H1 (cell line): ENCODE measurements around the gene MELK. TPM values are rescaled to one million over a fixed set of nuclear protein-coding genes. Genes with fewer than 3 reads are reported as not detected.

ENCODE experiments used
- CTCF ChIA-PET: fragments of 300-600 bp; sonication (Branson Sonifier 250); formaldehyde crosslinking; loops from one replicate; lab custom pipeline; 2021; ENCODE audit not compliant: partially characterized antibody; lab: Charles Lee
- POLR2A ChIA-PET: fragments of 300-600 bp; sonication (Branson Sonifier 250); formaldehyde crosslinking; loops from one replicate; lab custom pipeline; 2021; ENCODE audit warnings: inconsistent platforms; ENCODE audit not compliant: partially characterized antibody; lab: Charles Lee
- DNase-seq, 2 experiments: peaks; one replicate each; pipeline versions ENCODE4 v3.0.0 to v3.0.0-alpha.2; 2010 to 2022; ENCODE audit warnings: low spot score in 2 of 2, low read depth in 1 of 2, mixed read lengths in 1 of 2
- FAIRE-seq: peaks from 2 replicates; lab custom pipeline; 2011; peaks lifted over from hg19 to GRCh38; lab: Jason Lieb, UNC
- H2AFZ ChIP-seq: 2 replicates; pipeline ENCODE4 v1.8.1; 2012; ENCODE audit warnings: low read length, inconsistent platforms
- H2AK5ac ChIP-seq: 2 replicates; pipeline ENCODE4 v1.6.1; 2013; ENCODE audit warnings: low read depth, low read length
- H2BK120ac ChIP-seq: replicated peaks from 2 replicates; pipeline ENCODE3; 2013; ENCODE audit warnings: low read depth, low read length, inconsistent platforms
- H2BK12ac ChIP-seq: 2 replicates; pipeline ENCODE4 v1.6.1; 2013; ENCODE audit warnings: low read depth, low read length
- H2BK15ac ChIP-seq: 2 replicates; pipeline ENCODE4 v1.6.1; 2013; ENCODE audit warnings: low read length
- H2BK20ac ChIP-seq: 2 replicates; pipeline ENCODE4 v1.6.1; 2013; ENCODE audit warnings: low read length
- H2BK5ac ChIP-seq: 2 replicates; pipeline ENCODE4 v1.6.1; 2013; ENCODE audit warnings: low read depth, low read length
- H3K14ac ChIP-seq: 2 replicates; pipeline ENCODE4 v1.6.1; 2013; ENCODE audit warnings: inconsistent platforms; ENCODE audit not compliant: insufficient read length
- H3K18ac ChIP-seq: 2 replicates; pipeline ENCODE4 v1.6.1; 2013; ENCODE audit warnings: low read length; ENCODE audit errors: extremely low read depth
- H3K23ac ChIP-seq: 2 replicates; pipeline ENCODE4 v1.6.1; 2013; ENCODE audit warnings: inconsistent platforms; ENCODE audit not compliant: insufficient read length
- H3K23me2 ChIP-seq: 2 replicates; pipeline ENCODE4 v1.6.1; 2013; ENCODE audit warnings: low read depth, low read length
- H3K27ac ChIP-seq: 2 replicates; pipeline ENCODE4 v1.6.1; 2011; ENCODE audit warnings: low read depth, low read length, inconsistent platforms
- H3K27me3 ChIP-seq, 4 experiments: replicated peaks in 1 of 4; 1 replicate in 1 of 4; 2 replicates in 3 of 4; pipeline versions ENCODE4 v1.6.1 to v1.8.1; 2011 to 2013; ENCODE audit warnings: low read length in 3 of 4, mild to moderate bottlenecking in 3 of 4, inconsistent platforms in 2 of 4, mixed read lengths in 2 of 4, moderate library complexity in 1 of 4; ENCODE audit not compliant: control insufficient read depth in 3 of 4, insufficient read depth in 3 of 4; ENCODE audit errors: extremely low read depth in 1 of 4
- H3K36me3 ChIP-seq, 4 experiments: 2 replicates each; pipeline versions ENCODE4 v1.6.1 to v1.8.1; 2011 to 2013; ENCODE audit warnings: mild to moderate bottlenecking in 4 of 4, low read length in 3 of 4, moderate library complexity in 2 of 4, control low read depth in 1 of 4, inconsistent platforms in 1 of 4; ENCODE audit not compliant: insufficient read depth in 4 of 4, control insufficient read depth in 2 of 4
- H3K4ac ChIP-seq: replicated peaks from 2 replicates; pipeline ENCODE3; 2013; ENCODE audit warnings: low read length, low read depth, mixed read lengths, inconsistent platforms; ENCODE audit not compliant: insufficient read length
- H3K4me1 ChIP-seq, 4 experiments: replicated peaks in 1 of 4; 1 replicate in 1 of 4; 2 replicates in 3 of 4; pipeline versions ENCODE4 v1.6.1 to v1.8.1; 2011 to 2013; ENCODE audit warnings: low read length in 3 of 4, inconsistent platforms in 2 of 4, mixed read lengths in 1 of 4; ENCODE audit not compliant: insufficient read depth in 4 of 4, control insufficient read depth in 3 of 4
- H3K4me2 ChIP-seq, 2 experiments: 2 replicates each; pipeline versions ENCODE4 v1.6.1 to v1.8.1; 2011 to 2013; ENCODE audit warnings: low read depth in 2 of 2, low read length in 2 of 2, control low read depth in 1 of 2, inconsistent platforms in 1 of 2, mild to moderate bottlenecking in 1 of 2; ENCODE audit not compliant: insufficient read depth in 1 of 2
- H3K4me3 ChIP-seq, 4 experiments: fragments of 200-600, 300-600 bp in 1 of 4; sonication (generic), shearing (Covaris generic), sonication (Bioruptor Twin) in 1 of 4; 2 replicates each; pipeline versions ENCODE4 v1.5.1 to v1.8.1; 2011 to 2016; ENCODE audit warnings: low read length in 4 of 4, low read depth in 3 of 4, control low read depth in 2 of 4, inconsistent platforms in 2 of 4, mild to moderate bottlenecking in 2 of 4, mixed read lengths in 1 of 4, moderate library complexity in 1 of 4; ENCODE audit not compliant: insufficient read depth in 2 of 4; ENCODE audit errors: extremely low read depth in 1 of 4
- H3K56ac ChIP-seq: replicated peaks from 2 replicates; pipeline ENCODE3; 2013; ENCODE audit warnings: low read depth, mild to moderate bottlenecking, mixed read lengths, low read length, inconsistent platforms; ENCODE audit not compliant: insufficient read length
- H3K79me1 ChIP-seq: 2 replicates; pipeline ENCODE4 v1.6.1; 2013; ENCODE audit warnings: low read depth, low read length, control low read depth
- H3K79me2 ChIP-seq, 2 experiments: 2 replicates each; pipeline versions ENCODE4 v1.6.1 to v1.8.1; 2012 to 2013; ENCODE audit warnings: low read length in 2 of 2, mild to moderate bottlenecking in 2 of 2, inconsistent platforms in 1 of 2; ENCODE audit not compliant: insufficient read depth in 2 of 2, control insufficient read depth in 1 of 2
- H3K9ac ChIP-seq, 4 experiments: replicated peaks in 1 of 4; 1 replicate in 1 of 4; 2 replicates in 3 of 4; pipeline versions ENCODE4 v1.6.1 to v1.8.1; 2011 to 2013; ENCODE audit warnings: low read depth in 3 of 4, low read length in 3 of 4, control low read depth in 2 of 4, mild to moderate bottlenecking in 2 of 4, moderate library complexity in 2 of 4, inconsistent platforms in 1 of 4; ENCODE audit errors: extremely low read depth in 1 of 4
- H3K9me3 ChIP-seq, 2 experiments: 2 replicates each; pipeline versions ENCODE4 v1.6.1 to v1.8.1; 2012 to 2013; ENCODE audit warnings: mild to moderate bottlenecking in 2 of 2, moderate library complexity in 2 of 2, control low read depth in 1 of 2, inconsistent platforms in 1 of 2, low read depth in 1 of 2, low read length in 1 of 2, mixed read lengths in 1 of 2; ENCODE audit not compliant: insufficient read depth in 2 of 2
- H4K20me1 ChIP-seq, 2 experiments: replicated peaks in 1 of 2; 2 replicates each; pipeline versions ENCODE3 to v1.8.1; 2011 to 2013; ENCODE audit warnings: inconsistent platforms in 2 of 2, low read length in 2 of 2, mild to moderate bottlenecking in 1 of 2; ENCODE audit not compliant: insufficient read depth in 2 of 2, control insufficient read depth in 1 of 2
- H4K5ac ChIP-seq: 2 replicates; pipeline ENCODE4 v1.6.1; 2013; ENCODE audit warnings: low read length, low read depth, mixed read lengths, inconsistent platforms; ENCODE audit not compliant: insufficient read length
- H4K8ac ChIP-seq: 2 replicates; pipeline ENCODE4 v1.8.0; 2013; ENCODE audit warnings: mild to moderate bottlenecking, moderate library complexity, low read length, inconsistent platforms; ENCODE audit not compliant: insufficient read depth; ENCODE audit errors: extremely low read depth
- H4K91ac ChIP-seq: replicated peaks from 2 replicates; pipeline ENCODE3; 2013; ENCODE audit warnings: low read length, mixed read lengths, inconsistent platforms; ENCODE audit not compliant: insufficient read length
- KDM5A ChIP-seq: fragments of 200-600 bp; IDR thresholded peaks from 2 replicates; pipeline ENCODE4 v1.7.1; 2012; ENCODE audit warnings: mild to moderate bottlenecking, low read length, inconsistent platforms, mixed read lengths
- RAD21 ChIP-seq, 2 experiments: IDR thresholded peaks in 1 of 2; conservative IDR thresholded peaks in 1 of 2; 2 replicates each; pipeline ENCODE4 v1.6.1; 2011; ENCODE audit warnings: low read depth in 2 of 2, low read length in 2 of 2, improper control_type of control experiment in 1 of 2, inconsistent platforms in 1 of 2, mild to moderate bottlenecking in 1 of 2, moderate library complexity in 1 of 2
- SAP30 ChIP-seq: fragments of 300-600 bp; sonication (generic); IDR thresholded peaks from 2 replicates; pipeline ENCODE4 v1.7.1; 2012; ENCODE audit warnings: low read length, moderate library complexity, mild to moderate bottlenecking, inconsistent platforms; ENCODE audit not compliant: insufficient read depth, insufficient replicate concordance
- TAF7 ChIP-seq: optimal IDR thresholded peaks from 2 replicates; pipeline ENCODE3; 2011; ENCODE audit warnings: low read depth, mild to moderate bottlenecking, inconsistent platforms, low read length, moderate library complexity, borderline replicate concordance
- TBP ChIP-seq: IDR thresholded peaks from 2 replicates; pipeline ENCODE4 v1.6.1; 2011; ENCODE audit warnings: low read depth, low read length, improper control_type of control experiment
- YY1 ChIP-seq: IDR thresholded peaks from 2 replicates; pipeline ENCODE4 v1.6.1; 2011; ENCODE audit warnings: low read depth, mild to moderate bottlenecking, low read length
- WGBS, 2 experiments: shearing (Covaris generic) in 1 of 2; methylation state at CpG; one replicate each; pipeline versions ENCODE4 v1.1.6 to v1.1.7; 2013 to 2015; ENCODE audit warnings: low lambda C conversion rate in 2 of 2, mixed read lengths in 2 of 2, inconsistent platforms in 1 of 2, low coverage in 1 of 2, missing lambda C conversion rate in 1 of 2; ENCODE audit not compliant: insufficient replicate concordance in 2 of 2, insufficient coverage in 1 of 2, insufficient read length in 1 of 2; ENCODE audit errors: extremely low coverage in 1 of 2, missing lambda C conversion rate in 1 of 2; 5-methylcytosine and 5-hydroxymethylcytosine counted together
- polyA plus RNA-seq, 7 experiments: library from polyadenylated mRNA; depleted of rRNA in 3 of 7; stranded (reverse) in 5 of 7; unstranded in 2 of 7; fragments of >200 nt in 5 of 7; fragments of 200-250 nt in 2 of 7; gene quantifications; 1 replicate in 5 of 7; 2 replicates in 1 of 7; 4 replicates in 1 of 7; pipeline versions ENCODE4 v1.2.1 to v1.2.3, GENCODE V29; 2011 to 2013; ENCODE audit warnings: missing spikeins in 2 of 7, mixed read lengths in 2 of 7
- total RNA-seq: library from RNA; stranded (reverse); fragmentation: NEBNext Ultra II Directional; extraction: Animal tissue kit (Norgen Biotek cat#: 25700); gene quantifications from 2 replicates; pipeline ENCODE4 v1.2.1, GENCODE V29; 2021
- TF ChIP-seq, protein P1 (sequence below): IDR thresholded peaks from 2 replicates; pipeline ENCODE4 v1.6.1; 2011; ENCODE audit warnings: low read depth, mild to moderate bottlenecking, low read length; ENCODE audit not compliant: insufficient read depth
- TF ChIP-seq, protein P2 (sequence below): IDR thresholded peaks from 2 replicates; pipeline ENCODE4 v1.6.1; 2012; ENCODE audit warnings: inconsistent platforms
- TF ChIP-seq, protein P3 (sequence below): IDR thresholded peaks from 2 replicates; pipeline ENCODE4 v1.6.1; 2012; ENCODE audit warnings: inconsistent platforms

Gene MELK
- total and polyA plus RNA-seq, 2 of the 8 experiments (the other 6 are each of a cell fraction or from before 2014, with no cell fraction given) = 26.2 to 53.1 TPM

DNA sequence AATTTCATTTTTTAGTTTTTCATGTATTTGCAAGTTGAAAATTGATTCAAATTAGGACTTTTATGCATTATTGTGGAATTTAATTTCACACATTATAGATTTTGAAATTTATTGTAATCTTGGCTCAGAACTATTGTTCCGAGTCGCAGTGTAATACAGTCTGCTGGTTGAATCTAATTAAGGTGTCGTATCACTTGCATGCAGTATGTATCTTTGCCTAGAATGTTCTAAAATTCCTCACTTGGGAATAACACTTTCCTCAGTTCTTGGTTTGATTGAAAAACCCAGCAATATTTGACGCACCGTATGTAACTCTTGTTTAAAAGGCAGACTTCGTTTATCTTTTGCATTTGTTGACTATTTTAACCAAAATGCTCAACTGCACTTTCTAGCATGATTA is 49.4 kb downstream of the MELK start:
- Histone ChIP-seq H3K4ac (no peak overlapping the region), H4K20me1 (peaks cover 0 to 2% of the 10 kb centered on the region in 2 experiments), H3K18ac (no peak overlapping the region), H3K14ac (no peak overlapping the region), H3K79me1 (no peaks in the 10 kb centered on the region; the same call in 1 of the 2 replicates), H4K91ac (no peak overlapping the region), H2AFZ (no peak overlapping the region), H3K4me3 (no peak overlapping the region), H3K23ac (no peak overlapping the region), H2BK15ac (no peak overlapping the region), H3K27me3 (no peaks in the 10 kb centered on the region), H3K9ac (no peak overlapping the region), H3K56ac (no peak overlapping the region), H3K4me1 (no peaks in the 10 kb centered on the region), H3K79me2 (no peaks in the 10 kb centered on the region), H4K8ac (no peak overlapping the region), H2BK5ac (no peak overlapping the region), H3K4me2 (no peak overlapping the region), H2BK12ac (no peak overlapping the region), H3K27ac (no peak overlapping the region), H2AK5ac (no peak overlapping the region), H2BK20ac (no peak overlapping the region), H3K9me3 (no peaks in the 10 kb centered on the region), H4K5ac (no peak overlapping the region), H3K36me3 (peaks cover 0 to 8% (median under 1%) of the 10 kb centered on the region in 4 experiments; a peak in 3 of 8 replicates), H3K23me2 (no peaks in the 10 kb centered on the region), H2BK120ac (no peak overlapping the region)
- DNase-seq = no peak
- CTCF ChIA-PET = no interaction called here
- 97% methylated on average over 6 of the region's 6 CpGs; no CpG with 5 or more reads in 1 of the 2 experiments for WGBS, 2 experiments
- POLR2A ChIA-PET = interaction anchor here (1.0 kb wide), 1 partner anchor 104 kb away, joined by 3 read pairs; no protein-coding TSS in a partner anchor
- TF ChIP-seq TAF7 (no peak), SAP30 (no peak), RAD21 (IDR thresholded peaks at IDR 0.05 in 1 of 2, conservative IDR thresholded peaks at IDR 0.05 in 1 of 2; ENCODE audit: low read depth in 2 of 2, low read length in 2 of 2) (no peak), KDM5A (no peak), YY1 (no peak), TBP (no peak)
- TF ChIP-seq, protein P1, sequence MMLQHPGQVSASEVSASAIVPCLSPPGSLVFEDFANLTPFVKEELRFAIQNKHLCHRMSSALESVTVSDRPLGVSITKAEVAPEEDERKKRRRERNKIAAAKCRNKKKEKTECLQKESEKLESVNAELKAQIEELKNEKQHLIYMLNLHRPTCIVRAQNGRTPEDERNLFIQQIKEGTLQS = no peak
- TF ChIP-seq, protein P2, sequence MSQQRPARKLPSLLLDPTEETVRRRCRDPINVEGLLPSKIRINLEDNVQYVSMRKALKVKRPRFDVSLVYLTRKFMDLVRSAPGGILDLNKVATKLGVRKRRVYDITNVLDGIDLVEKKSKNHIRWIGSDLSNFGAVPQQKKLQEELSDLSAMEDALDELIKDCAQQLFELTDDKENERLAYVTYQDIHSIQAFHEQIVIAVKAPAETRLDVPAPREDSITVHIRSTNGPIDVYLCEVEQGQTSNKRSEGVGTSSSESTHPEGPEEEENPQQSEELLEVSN = no peak
- TF ChIP-seq, protein P3, sequence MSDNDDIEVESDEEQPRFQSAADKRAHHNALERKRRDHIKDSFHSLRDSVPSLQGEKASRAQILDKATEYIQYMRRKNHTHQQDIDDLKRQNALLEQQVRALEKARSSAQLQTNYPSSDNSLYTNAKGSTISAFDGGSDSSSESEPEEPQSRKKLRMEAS = no peak
- FAIRE-seq = no peak
